SHP77 treated with DMSO at 0.1 percent for 48 hours (cell line): ENCODE measurements around the gene ARID1B.
A peak's percentile ranks its signal among the peaks of the same experiment; 100 is the strongest.

Experiments used
- DNase-seq: peaks from one replicate; lab custom pipeline; 2025; lab: John Stamatoyannopoulos, UW

The ARID1B gene

DNA sequence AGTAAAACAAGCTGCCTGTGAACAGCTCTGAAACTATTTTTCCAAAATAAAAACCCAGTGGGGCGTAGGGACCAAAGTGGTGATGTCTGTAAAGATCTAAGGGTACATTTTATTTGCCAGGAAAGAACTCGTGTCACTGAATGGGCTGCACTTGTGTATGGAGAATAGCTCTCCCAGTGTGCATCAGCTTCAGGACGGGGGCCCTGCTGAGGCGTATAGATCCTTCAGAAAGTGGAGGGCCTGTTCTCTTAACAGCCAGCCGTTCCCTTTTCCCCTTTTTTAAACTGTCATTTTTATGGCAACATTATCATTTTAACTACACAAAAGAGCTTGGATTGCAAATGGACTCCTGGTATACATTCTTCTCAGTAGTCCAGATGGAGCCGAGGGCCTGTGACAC lies 408.8 kb downstream of the ARID1B start:
- no peak for DNase-seq

DNA sequence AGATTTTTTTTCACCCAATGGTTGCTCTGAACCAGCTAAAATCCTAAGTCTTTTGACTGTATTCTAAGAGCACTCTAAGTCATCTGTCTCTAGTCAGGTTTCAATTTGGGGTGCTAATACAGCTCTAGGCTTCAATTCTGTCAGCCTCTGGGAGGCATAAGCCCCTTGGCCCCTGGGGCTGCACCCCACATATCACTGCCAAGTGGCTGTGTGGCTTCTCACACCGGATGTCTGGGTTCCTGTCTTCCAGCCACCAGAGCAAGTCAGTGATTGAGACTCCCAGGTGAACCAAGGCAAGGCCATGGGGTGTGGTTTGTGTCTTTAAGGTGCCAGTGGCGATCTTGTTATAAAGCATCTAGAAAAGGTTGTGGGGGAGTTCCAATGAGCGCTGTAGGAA lies 409.6 kb downstream of the ARID1B start:
- no peak for DNase-seq

DNA sequence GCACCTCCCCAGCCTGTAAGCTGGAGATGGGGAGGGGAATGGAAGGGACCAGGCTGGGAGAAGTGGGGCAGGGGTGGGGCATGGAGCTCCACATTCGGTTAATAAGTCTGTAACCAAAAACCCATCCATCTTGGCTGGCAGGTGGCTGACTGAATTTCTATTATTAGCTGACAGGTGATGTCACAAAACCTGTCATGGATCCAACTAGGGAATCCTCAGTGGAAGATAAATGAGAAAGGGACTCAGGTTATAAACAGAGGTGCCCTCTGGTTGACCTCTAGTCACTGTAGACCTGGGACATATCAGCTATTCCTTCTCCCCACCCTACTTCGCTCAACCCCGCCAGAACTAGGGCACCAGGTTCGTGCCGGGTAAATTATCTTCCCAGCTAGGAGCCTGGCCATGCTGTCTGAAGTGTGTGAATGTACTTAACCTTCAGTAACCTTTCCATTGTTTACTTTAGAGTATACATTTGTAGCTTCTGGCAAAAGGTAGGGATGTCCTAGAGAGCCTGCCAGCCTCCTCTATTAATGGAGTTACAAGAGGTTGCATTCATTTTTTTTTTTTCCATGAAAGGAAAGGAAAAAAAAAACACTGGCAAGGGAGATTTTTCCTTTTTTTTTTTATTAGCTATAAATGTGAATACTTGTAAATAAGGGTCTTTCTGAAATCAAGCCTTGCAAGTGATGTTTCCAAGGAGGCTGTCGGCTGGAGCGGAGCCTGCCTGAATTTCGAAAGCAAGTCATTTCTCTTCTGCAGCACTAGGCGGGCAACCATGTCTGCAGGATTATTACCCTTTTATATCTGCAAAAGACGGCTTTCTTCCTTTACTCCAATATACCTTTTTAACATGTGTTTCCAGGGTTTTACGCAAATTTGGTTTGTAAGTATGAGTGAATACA lies 410.3 kb downstream of the ARID1B start:
- peak; percentile 95 for DNase-seq

DNA sequence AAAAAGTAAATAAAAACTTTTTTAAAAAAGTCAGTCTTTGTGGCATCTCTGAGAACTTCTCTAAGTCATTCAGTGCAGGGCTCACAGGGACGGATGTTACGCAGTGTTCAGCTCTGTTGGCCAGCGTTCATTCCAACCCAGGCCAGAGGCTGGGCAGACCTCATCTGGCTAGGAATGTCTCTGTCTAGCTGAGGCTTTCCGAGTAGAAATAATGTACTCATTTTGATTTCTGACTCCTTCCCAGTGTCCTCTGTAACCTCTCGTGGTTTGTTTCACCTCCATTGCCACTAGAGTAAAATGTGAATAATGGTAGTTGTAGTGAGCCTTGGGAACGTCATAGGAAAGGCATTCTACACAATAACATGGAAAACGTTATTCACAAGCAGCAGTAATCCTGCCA lies 411.0 kb downstream of the ARID1B start:
- no peak for DNase-seq

DNA sequence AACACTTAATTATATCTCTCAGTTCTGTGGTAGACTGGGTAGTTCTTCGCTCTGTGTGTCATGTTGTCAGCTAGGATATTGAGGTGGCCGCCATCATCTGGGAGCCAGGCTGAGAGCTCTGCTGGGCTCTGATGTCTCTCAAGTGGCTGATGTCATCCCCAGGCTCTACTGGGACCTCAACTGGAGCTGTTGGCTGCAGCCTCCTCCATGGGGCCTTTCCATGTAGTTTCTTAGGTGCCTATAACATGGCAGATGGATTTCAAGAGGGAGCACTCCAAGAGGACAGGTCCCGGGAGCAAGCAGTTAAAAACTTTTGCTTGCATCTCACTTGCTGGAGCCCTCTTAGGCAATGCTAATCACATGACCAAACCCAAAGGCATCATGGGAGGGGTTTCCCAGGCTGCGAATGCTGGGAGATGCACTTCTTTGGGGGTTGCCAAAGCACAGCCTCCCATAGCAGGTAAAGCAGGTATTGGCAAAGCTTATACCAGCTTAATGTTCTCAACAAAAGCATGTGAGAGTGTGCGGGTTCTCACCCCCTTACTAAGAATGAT lies 416.3 kb downstream of the ARID1B start:
- no peak for DNase-seq

DNA sequence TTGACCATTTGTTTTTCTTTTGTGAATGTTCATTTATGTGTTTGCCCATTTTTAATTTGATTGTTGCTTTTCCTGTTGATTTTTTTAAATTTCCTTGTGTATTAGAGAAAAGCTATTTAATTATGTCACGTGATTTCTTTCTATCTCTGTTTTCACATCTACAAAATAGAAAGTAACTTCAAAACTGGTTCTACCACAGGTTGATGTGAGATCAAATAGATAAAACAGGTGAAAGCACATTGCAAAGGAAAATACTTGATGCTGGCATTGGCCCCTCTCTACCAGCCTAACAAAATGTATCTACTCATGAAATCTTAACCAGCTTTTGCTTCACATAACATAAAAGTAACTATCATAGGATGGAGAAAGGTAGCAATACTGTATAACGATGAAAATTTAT lies 416.9 kb downstream of the ARID1B start:
- DNase-seq, result no peak

DNA sequence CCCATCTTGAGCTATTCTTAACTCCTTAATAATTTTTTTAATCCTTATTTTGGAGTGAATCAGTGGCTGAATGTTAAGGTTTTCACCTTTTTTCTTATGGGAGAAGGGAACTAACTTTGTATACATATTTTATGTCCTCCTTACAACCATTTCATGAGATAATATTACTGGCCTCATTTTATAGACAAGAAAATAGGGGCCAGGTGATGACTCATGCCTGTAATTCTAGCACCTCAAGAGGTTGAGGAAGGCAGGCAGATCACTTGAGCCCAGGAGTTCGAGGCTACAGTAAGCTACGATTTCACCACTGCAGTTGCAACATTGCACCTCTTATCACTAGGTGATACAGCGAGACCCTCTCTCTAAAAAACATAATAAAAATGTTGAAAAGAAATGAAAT lies 417.5 kb downstream of the ARID1B start:
- DNase-seq, result no peak

DNA sequence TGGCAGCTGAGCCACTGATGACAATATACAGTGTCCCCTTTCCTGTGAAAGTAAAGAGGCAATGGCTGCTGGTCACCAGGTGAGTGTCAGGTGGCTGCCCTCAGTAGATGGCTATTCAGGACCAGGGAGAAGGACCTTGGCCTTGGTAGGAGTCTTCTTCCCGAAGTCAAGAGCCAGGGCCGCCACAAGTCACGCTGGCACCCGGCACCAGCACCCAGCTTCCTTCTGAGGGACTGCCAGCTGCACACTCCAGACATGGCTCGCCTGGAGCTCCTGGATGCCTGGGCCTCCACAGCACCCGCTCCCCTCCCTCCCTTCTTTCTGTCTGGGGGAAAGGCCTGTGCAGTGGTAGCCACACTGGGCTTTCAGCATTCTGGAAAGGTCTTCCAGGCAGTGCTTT lies 419.2 kb downstream of the ARID1B start:
- no peak for DNase-seq

DNA sequence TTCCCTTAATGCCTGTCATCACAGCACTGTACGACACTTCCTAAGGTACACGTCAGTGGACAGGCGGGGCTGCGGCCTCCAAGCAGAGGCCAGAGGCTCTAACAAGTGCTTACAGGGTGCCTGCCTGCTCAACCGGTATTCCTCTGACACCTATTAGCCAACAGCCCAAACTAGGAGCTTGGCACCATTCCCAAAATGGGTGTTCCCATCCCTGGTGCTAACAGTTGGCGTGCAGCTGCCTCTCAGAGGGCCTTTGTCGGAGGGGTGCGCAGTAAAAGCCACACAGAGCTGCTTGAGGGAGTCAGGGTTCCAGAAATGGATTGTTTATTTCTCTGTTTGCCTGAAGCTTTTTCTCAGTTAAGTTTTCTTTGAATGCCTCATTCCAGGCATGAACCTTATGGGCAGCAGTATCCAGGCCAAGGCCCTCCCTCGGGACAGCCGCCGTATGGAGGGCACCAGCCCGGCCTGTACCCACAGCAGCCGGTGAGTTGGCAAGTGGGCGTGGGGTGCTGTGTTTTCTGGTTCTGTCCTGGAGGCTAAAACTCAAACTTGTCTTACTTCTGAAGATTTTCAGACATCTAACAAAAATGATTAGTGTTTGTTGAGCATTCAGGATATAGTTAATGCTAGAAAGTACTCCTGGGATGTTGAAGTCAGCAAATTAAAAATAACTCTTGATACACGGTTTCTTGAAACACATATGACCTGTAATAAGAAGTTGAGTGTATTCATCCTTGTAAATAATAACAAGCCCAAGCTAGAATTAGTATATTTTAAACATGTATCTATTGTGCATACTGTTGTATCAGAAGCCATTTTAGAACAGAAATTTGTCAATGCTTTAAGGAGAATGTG lies 421.5 kb downstream of the ARID1B start:
- DNase-seq, result peak; percentile 98

DNA sequence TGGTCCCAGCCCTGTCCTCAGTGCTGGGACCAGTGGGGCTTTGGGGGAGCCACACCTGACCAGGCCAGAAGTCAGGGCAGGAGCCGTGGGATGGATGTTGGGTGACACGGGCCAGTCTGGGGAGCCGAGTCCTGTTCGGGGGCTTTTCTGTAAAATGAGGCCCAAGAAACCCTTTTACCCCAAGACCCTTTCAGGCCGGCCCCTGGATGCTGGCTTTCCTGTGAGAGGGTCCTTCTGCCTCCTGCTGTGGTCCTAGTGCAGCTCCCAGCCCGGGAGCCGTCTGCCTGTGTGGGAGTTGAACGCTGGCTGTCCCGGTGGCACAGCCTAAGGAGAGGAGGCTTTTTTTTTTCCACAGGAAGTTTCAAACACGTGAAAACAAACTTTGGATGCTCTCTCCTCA lies 422.9 kb downstream of the ARID1B start:
- no peak for DNase-seq

DNA sequence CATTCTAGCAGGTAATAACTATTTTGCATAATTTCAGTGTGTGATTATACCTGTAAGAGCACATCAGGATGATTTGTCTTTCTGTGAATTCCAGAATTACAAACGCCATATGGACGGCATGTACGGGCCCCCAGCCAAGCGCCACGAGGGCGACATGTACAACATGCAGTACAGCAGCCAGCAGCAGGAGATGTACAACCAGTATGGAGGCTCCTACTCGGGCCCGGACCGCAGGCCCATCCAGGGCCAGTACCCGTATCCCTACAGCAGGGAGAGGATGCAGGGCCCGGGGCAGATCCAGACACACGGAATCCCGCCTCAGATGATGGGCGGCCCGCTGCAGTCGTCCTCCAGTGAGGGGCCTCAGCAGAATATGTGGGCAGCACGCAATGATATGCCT lies 423.4 kb downstream of the ARID1B start:
- no peak for DNase-seq

DNA sequence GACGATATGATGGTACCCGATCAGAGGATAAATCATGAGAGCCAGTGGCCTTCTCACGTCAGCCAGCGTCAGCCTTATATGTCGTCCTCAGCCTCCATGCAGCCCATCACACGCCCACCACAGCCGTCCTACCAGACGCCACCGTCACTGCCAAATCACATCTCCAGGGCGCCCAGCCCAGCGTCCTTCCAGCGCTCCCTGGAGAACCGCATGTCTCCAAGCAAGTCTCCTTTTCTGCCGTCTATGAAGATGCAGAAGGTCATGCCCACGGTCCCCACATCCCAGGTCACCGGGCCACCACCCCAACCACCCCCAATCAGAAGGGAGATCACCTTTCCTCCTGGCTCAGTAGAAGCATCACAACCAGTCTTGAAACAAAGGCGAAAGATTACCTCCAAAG lies 423.9 kb downstream of the ARID1B start:
- no peak for DNase-seq

DNA sequence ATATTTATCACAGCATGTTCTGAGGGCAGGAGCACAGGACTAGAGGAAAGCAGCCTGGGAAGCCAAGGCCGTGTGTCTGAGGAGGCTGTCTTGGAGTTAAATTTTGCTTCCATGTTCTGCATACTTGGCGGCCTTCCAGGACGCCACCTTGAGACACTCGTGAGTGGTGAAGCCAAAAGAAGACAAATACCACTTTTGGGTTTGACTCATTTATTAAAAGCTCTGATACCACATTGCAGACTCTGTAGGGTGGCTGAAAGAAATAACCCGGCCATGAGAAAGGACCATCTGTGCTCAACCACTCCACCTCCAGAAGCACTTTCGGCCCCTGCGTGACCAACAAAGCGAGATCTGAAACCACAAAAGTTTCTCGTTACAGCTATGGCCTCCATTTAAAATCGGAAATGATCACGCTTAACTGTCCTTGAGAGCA lies 426.1 kb downstream of the ARID1B start:
- no peak for DNase-seq

DNA sequence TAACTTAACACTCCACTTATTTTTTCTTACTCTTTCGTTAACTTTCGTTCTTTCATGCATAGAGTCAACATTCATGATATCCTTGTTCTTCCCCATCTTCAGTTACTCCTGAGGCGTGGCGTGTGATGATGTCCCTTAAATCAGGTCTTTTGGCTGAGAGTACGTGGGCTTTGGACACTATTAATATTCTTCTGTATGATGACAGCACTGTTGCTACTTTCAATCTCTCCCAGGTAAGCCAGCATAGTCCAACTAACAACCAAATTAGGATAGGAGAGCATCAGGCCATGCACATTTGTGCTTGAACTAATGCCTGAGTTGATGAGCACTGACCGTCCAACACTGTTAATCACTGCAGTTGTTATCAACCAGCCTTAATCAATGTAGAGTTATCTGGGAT lies 426.6 kb downstream of the ARID1B start:
- no peak for DNase-seq

DNA sequence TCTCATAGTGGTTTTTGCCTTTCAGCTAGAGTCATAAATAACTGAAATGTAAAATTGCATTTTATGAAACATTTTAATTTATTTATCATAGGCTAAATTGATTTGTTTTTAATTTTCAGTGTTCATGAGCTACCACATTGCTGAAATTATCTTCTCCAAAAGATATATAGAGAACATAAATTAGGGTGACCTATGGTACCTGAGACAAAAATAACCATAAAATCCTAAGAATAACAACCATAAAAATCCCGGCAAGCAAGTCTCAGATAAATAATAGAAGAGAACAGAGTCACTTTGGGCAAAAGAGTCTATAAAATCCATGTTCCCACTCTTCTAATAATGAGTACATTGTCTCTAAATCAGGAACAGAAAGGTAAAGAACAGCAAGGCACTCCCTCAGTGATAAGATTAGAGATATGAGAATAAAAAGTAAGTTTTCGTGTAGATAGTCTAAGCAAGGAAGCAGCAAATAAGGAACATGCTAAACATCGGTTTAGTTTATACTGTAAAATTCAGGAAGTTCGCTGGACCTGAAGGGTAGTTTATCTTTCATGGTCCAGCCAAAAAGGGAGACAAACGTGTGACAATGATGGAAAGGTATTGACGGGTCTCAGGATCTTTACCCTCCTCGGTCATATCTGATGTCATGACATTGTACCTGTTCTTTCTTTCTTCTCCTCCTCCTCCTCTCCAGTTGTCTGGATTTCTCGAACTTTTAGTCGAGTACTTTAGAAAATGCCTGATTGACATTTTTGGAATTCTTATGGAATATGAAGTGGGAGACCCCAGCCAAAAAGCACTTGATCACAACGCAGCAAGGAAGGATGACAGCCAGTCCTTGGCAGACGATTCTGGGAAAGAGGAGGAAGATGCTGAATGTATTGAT lies 428.5 kb downstream of the ARID1B start:
- no peak for DNase-seq

DNA sequence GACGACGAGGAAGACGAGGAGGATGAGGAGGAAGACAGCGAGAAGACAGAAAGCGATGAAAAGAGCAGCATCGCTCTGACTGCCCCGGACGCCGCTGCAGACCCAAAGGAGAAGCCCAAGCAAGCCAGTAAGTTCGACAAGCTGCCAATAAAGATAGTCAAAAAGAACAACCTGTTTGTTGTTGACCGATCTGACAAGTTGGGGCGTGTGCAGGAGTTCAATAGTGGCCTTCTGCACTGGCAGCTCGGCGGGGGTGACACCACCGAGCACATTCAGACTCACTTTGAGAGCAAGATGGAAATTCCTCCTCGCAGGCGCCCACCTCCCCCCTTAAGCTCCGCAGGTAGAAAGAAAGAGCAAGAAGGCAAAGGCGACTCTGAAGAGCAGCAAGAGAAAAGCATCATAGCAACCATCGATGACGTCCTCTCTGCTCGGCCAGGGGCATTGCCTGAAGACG lies 429.2 kb downstream of the ARID1B start:
- DNase-seq, result no peak

DNA sequence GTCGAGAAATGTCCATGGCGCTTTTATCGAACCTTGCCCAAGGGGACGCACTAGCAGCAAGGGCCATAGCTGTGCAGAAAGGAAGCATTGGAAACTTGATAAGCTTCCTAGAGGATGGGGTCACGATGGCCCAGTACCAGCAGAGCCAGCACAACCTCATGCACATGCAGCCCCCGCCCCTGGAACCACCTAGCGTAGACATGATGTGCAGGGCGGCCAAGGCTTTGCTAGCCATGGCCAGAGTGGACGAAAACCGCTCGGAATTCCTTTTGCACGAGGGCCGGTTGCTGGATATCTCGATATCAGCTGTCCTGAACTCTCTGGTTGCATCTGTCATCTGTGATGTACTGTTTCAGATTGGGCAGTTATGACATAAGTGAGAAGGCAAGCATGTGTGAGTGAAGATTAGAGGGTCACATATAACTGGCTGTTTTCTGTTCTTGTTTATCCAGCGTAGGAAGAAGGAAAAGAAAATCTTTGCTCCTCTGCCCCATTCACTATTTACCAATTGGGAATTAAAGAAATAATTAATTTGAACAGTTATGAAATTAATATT lies 430.4 kb downstream of the ARID1B start:
- DNase-seq, result no peak

DNA sequence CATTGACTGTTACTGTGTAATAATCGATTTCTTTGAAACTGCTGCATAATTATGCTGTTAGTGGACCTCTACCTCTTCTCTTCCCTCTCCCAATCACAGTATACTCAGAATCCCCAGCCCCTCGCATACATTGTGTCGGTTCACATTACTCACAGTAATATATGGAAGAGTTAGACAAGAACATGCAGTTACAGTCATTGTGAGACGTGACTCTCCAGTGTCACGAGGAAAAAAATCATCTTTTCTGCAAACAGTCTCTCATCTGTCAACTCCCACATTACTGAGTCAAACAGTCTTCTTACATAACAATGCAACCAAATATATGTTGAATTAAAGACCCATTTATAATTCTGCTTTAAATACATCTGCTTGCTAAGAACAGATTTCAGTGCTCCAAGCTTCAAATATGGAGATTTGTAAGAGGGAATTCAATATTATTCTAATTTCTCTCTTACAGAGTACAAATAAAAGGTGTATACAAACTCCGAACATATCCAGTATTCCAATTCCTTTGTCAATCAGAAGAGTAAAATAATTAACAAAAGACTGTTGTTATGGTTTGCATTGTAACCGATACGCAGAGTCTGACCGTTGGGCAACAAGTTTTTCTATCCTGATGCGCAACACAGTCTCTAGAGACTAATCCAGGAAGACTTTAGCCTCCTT lies 432.8 kb downstream of the ARID1B start:
- no peak for DNase-seq

DNA sequence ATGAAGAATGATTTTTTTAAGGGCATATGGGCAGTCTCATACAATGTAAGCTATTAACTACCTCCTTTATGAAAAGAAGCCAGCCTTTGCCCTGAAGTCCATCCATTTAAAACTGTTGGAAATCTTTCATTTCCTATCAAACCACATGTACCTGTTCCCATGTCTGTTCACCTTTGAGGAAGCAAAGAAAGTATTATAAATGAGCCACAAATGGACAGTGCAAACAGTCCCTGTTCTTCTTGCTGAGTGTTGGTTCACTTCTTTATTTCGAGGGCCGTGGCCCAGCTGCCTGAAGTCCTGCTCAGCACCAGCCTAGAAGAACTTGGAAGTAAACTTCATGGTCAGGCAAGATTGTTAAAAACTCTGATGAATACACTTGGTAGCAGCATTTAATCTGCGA lies 433.8 kb downstream of the ARID1B start:
- no peak for DNase-seq

DNA sequence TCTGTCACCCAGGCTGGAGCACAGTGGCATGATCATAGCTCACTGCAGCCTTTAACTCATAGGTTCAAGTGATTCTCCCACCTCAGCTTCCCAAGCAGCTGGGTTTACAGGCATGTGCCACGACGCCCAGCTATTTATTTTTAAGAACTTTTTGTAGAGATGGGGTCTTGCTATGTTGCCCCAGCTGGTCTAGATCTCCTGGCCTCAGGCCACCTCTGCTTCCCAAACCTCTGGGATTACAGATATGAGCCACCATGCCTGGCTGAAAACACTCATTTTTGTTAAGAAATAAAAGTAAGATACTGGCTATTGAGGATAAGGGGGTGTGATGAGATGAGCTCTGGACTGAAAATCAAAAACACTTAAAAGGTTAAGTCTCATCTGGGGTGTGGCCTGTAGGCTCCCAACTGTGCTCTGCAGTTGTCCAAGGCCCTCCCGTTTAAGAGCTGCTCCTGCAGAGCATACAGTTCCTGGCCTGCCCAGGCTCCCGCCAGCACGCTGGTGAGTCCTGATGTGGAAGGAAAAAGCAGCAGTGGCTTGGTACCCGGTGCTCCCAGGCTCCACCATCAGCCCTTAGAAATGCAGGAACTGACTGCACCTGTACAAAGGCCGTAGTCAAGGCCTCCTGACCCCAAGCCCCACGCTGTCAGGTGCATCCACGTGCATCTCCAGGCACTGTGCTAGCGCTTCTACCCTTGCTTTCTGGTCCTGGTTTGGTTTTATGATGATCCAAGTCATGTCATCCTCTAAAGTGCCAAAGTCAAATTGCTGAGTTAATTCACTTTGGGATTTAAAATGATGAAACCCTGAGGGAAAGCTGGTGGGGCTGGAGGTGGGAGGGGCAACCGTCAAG lies 434.7 kb downstream of the ARID1B start:
- no peak for DNase-seq
